Measurements from ENCODE around the gene LRRC74A.

LRRC74A gene

GRCh38 chr14:76918782-76919394, 92.7 kb downstream of the LRRC74A start:
- peaks cover 38% of the 10 kb centered on the region for H3K4me1 ChIP-seq (ENCODE audit: insufficient read depth, insufficient read length)
- peak; percentile 77 for DNase-seq (ENCODE audit: low read depth, low spot score)

More at GRCh38 chr14:76918782-76919394, 92.7 kb downstream of the LRRC74A start:
- H3K27me3 ChIP-seq (ENCODE audit: insufficient read depth, insufficient read length) = no peaks in the 10 kb centered on the region
- H3K36me3 ChIP-seq (ENCODE audit: insufficient read depth, insufficient read length, low read length) = no peaks in the 10 kb centered on the region
- peak overlapping the region; percentile 69 for H3K9ac ChIP-seq (ENCODE audit: insufficient read length, low read depth)
- no peak for TF ChIP-seq YY1 (IDR thresholded peaks at IDR 0.05; ENCODE audit: insufficient read depth, insufficient read length)
- TF ChIP-seq SUZ12 (IDR thresholded peaks at IDR 0.05; ENCODE audit: extremely low read depth, insufficient read depth, insufficient read length) = no peak
- TF ChIP-seq ZNF274 (IDR thresholded peaks at IDR 0.05; ENCODE audit: low read depth, low read length) = no peak
- no peak overlapping the region for H3K4me3 ChIP-seq (ENCODE audit: insufficient read length, low read depth)
- no peaks in the 10 kb centered on the region for H3K9me3 ChIP-seq (ENCODE audit: insufficient read depth, low read length)

Data from NT2/D1 (cell line).